GM18526 (cell line): ENCODE results near the gene GSTA2.

ENCODE experiments used
- POLR2A ChIP-seq: IDR thresholded peaks from 3 replicates; pipeline ENCODE4 v1.6.1; 2011; ENCODE audit not compliant: insufficient read length; ENCODE audit errors: extremely low read depth

The GSTA2 gene

GRCh38 chr6:52746213-52746612 lies 17.1 kb downstream of the GSTA2 start:
- no peak for TF ChIP-seq POLR2A

- no peak for TF ChIP-seq POLR2A
Observed at GRCh38 chr6:52745764-52746201, 17.5 kb downstream of the GSTA2 start.

- no peak for TF ChIP-seq POLR2A
Observed at GRCh38 chr6:52741872-52742271, 21.4 kb downstream of the GSTA2 start.

- TF ChIP-seq POLR2A, result no peak
Observed at GRCh38 chr6:52739627-52740026, 23.6 kb downstream of the GSTA2 start.

- no peak for TF ChIP-seq POLR2A
Observed at GRCh38 chr6:52739134-52739533, 24.1 kb downstream of the GSTA2 start.

GRCh38 chr6:52736145-52736544 lies 27.1 kb downstream of the GSTA2 start:
- TF ChIP-seq POLR2A, result no peak

- TF ChIP-seq POLR2A, result no peak
Observed at GRCh38 chr6:52735071-52735470, 28.2 kb downstream of the GSTA2 start.

- TF ChIP-seq POLR2A, result no peak
Observed at GRCh38 chr6:52734072-52734471, 29.2 kb downstream of the GSTA2 start.

- no peak for TF ChIP-seq POLR2A
Observed at GRCh38 chr6:52733172-52733571, 30.1 kb downstream of the GSTA2 start.

- no peak for TF ChIP-seq POLR2A
Observed at GRCh38 chr6:52731719-52732118, 31.6 kb downstream of the GSTA2 start.

- no peak for TF ChIP-seq POLR2A
Observed at GRCh38 chr6:52729576-52729975, 33.7 kb downstream of the GSTA2 start.

- no peak for TF ChIP-seq POLR2A
Observed at GRCh38 chr6:52728394-52728793, 34.9 kb downstream of the GSTA2 start.

- TF ChIP-seq POLR2A, result no peak
Observed at GRCh38 chr6:52727908-52728307, 35.4 kb downstream of the GSTA2 start.

- no peak for TF ChIP-seq POLR2A
Observed at GRCh38 chr6:52726741-52727535, 36.3 kb downstream of the GSTA2 start.

GRCh38 chr6:52726193-52726542 lies 37.1 kb downstream of the GSTA2 start:
- TF ChIP-seq POLR2A, result no peak

GRCh38 chr6:52725535-52726192 lies 37.6 kb downstream of the GSTA2 start:
- TF ChIP-seq POLR2A, result no peak

- TF ChIP-seq POLR2A, result no peak
Observed at GRCh38 chr6:52725143-52725534, 38.1 kb downstream of the GSTA2 start.
